Erythroblast (primary cell): ENCODE results near the gene TSPAN13.

Experiments
- DNase-seq, 2 experiments: peaks; one replicate each; lab custom pipeline; 2025; lab: John Stamatoyannopoulos, UW
- GATA1 ChIP-seq: IDR thresholded peaks from 2 replicates; pipeline ENCODE4 v1.6.1; 2011; ENCODE audit warnings: low read depth, mild to moderate bottlenecking, control low read depth, low read length, moderate library complexity
- POLR2A ChIP-seq: IDR thresholded peaks from 2 replicates; pipeline ENCODE4 v1.6.1; 2011; ENCODE audit warnings: mild to moderate bottlenecking, low read length

TSPAN13 gene

DNA sequence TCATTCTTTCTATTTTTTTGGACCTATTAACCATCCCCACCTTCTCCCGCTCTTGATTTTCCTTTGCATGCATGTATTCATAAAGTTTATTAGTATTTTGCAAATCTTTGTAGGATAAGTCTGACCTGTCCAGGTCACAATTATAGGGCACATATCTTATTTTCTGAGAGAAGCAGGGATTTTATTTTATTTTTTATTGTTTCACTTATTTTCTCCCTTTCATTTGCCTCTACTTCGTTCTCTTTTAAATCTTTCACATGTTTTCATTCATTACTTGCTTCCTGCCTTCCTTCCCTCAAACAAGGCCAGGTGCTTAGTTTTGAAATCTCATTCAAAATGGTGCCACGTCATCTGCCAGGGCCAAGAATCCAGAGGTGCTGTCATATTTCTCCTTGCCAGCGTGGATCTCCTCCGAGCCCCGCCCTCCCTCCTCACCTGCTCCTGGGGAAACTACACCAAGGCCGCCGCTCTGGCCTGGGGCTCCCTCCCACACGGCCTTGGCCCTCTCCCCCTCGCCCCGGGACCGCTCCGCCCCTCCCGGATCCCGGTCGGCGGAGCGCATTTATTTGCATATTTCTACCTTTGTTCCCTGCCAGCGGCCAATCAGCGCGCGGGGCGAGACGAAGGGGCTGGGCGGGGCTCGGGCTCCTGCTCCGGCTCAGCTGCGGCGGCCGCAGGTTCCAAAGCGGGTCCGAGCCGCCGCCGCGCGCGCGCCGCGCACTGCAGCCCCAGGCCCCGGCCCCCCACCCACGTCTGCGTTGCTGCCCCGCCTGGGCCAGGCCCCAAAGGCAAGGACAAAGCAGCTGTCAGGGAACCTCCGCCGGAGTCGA, at the start of gene TSPAN13:
TSPAN13 (plus strand) TSS at position 654 of the 830 bp plus-strand sequence. CDS start 213 bp downstream, outside the sequence.
- peak; percentile 55 for TF ChIP-seq POLR2A
- TF ChIP-seq GATA1, result no peak
- DNase-seq, result peak; percentile 87 to 89

DNA sequence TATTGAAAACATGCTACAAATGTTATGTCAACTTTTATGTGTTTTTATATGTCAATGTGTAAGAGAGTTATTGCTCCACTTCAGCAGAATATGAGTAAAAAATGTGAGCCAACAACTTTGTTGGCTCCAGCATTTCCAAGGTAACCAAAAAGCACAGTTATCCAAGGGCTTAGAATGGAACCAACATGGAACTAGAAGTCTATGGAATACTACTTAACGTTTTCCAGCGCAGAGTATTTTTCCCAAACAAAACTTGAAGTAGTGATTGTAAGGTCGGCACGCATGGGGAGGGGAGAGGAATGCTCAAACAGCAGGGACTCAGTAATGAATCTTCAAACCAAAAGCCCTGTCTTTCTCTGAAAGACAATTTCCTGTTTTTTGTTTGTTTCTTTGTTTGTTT, 45.0 kb upstream of the TSPAN13 start:
- DNase-seq, result no peak
- no peak for TF ChIP-seq POLR2A
- no peak for TF ChIP-seq GATA1

DNA sequence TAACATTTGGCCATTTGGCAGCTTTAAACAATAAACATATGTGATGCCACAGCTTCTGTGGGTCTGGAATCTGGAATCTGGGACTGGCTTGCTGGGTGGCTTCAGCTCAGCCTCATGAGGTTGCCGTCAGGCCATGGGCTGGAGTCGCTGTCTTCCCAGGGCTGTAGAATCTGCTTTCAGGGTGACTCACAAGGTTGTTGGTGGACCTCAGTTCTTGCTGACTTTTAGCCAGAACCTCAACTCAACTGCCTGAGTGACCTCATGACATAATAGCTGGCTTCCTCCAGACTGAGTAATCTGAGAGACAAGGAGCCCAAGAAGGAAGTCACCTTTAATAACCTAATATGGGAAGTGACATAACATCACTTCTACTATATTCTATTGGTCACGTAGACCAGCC, 44.6 kb upstream of the TSPAN13 start:
- DNase-seq, result peak; percentile 9 to 54
- no peak for TF ChIP-seq GATA1
- TF ChIP-seq POLR2A, result no peak

DNA sequence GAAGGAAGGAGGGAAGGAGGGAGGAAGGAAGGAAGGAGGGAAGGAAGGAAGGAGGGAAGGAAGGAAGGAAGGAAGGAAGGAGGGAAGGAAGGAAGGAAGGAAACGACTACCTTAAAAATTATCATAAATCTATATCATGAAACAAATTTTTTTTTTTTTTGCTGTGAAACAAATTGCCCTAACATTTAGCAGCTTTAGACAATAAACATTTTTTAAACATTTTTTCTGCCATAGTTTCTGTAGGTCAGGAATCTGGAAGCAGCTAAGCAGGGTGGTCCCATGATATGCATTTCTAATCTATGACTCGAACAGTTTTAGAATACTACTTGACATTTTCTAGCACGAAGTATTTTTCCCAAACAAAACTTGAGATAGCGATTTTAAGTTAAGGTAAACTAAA, 42.9 kb upstream of the TSPAN13 start:
- DNase-seq, result no peak
- TF ChIP-seq GATA1 (no peak), POLR2A (no peak)

DNA sequence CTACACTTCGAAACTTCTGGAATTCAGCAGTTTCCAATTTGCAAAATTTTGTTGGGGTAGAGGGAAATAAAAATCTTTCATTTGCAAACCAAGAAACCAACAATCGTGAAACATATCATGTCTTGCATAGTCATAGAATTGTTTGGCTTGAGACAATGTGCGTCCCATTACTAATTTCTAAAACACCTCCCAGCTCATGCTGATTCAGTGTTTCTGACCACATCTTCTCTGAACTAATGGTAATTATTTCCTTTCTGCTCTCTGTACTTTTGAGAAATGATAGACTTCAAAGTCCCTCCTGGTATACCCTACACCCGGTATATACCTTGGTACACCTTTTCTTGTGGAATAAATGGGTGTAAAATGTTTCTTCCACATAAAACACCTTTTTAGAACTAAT, 41.8 kb upstream of the TSPAN13 start:
- TF ChIP-seq POLR2A (no peak), GATA1 (no peak)
- DNase-seq, result no peak

DNA sequence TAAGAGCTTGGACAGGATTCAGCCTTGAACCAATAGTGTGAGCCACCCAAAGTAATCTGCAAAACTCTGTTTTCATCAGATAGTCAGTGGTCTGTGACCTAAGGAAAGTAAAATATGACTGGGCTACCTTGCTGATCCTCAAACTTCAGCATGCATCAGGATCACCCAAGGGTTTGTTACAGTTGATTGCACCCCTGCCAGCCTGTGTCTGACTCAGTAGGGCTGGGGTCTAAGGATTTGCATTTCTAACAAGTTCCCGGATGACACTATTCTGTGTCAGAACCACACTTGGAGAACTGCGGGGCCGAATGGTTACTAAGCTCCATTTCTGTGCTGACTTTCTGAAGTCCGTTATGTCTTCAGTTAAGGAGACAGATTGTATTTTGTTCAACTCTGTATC, 40.6 kb upstream of the TSPAN13 start:
- DNase-seq, result peak in 1 of 2 experiments; percentile 13
- no peak for TF ChIP-seq GATA1
- no peak for TF ChIP-seq POLR2A

DNA sequence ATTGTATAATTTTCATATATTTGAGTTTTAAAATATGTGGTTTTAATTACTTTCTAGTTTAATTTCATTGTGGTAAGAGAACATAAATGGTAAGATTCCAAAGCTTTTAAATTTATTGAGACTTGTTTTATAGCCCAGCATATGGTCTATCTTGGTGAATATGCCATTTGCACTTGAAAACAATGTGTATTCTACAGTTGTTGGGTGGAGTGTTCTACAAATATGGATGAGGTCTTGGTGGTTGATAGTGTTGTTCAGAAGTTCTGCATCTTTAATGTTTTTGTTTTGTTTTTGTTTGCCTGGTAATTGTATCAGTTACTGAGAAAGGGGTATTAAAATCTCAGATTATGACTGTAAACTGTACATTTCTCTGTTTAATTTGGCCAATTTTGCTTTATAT, 37.6 kb upstream of the TSPAN13 start:
- no peak for DNase-seq
- TF ChIP-seq POLR2A (no peak), GATA1 (no peak)

DNA sequence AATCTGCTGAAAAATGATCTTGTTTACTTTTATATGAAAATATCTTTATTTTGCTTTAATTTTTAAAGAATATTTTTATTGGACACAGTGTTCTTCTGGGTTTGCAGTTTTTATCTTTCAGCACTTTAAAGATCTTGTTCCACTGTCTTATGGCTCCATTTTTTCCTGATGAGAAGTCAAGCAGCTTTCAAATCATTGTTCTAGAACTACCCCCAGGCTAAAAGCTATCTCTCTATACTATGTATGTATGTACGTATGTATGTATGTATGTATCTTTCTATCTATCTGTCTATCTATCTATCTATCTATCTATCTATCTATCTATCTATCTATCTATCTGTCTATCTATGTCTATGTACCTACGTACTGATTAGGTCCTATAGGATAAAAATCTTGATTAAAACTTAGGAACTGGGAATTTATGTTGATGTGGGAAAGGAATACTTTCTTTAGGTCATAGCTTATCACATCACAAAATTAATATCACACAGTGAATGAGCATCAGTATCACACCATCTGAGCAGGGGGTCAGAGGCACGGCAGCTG, 35.4 kb upstream of the TSPAN13 start:
- TF ChIP-seq GATA1, result no peak
- DNase-seq, result no peak

DNA sequence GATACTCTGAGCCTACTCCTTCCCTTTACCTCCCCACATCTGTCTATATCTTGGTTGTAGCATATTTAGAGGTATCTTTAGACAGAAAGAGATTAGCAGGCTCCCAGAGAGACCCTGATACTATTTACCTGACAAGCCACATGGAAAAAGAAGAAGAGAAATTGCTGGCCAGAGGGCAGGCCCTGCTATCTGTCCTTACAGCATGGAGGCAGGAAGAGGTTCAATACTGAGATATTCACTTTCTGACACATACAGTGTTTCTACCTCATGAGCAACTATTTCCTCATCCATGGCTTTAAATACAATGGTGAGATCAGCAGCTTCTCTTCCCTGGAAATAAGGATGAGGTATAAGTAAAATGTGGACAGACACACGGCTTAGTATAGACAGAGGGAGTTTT, 33.9 kb upstream of the TSPAN13 start:
- peak; percentile 52 to 59 for DNase-seq
- TF ChIP-seq GATA1, result no peak
- no peak for TF ChIP-seq POLR2A

DNA sequence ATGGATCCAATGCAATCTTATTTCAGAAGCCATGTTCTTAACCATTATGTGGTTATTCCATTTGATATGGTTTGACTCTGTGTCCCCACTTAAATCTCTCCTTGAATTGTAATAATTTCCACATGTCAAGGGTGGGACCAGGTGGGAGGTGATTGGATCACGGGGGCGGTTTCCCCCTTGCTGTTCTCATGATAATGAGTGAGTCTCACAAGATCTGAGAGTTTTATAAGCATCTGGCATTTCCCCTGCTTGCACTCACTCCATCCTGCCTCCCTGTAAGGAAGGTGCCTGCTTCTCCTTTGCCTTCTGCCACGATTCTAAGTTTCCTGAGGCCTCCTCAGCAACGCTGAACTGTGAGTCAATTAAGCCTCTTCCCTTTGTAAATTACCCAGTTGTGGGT, 32.0 kb upstream of the TSPAN13 start:
- no peak for DNase-seq
- TF ChIP-seq GATA1, result no peak
- TF ChIP-seq POLR2A, result no peak

DNA sequence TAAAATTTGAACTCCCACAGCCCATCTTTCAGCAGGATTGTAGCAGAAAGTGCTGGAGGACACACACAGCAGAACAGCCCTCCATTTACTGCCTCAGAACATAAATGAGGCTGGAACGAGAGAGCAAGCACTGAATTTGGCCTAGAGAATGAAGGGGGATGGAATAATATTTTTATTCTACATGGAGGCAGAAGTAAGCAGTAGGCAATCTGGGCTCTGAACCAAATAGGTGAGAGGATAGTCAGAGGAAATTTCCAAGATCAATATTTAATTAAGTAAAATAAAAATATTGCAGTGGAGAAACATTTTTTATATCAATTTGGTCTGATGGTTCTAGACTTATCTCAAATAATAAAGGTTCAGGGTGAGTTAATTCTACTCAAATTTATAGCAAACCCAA, 29.2 kb upstream of the TSPAN13 start:
- no peak for DNase-seq
- TF ChIP-seq POLR2A (no peak), GATA1 (no peak)

DNA sequence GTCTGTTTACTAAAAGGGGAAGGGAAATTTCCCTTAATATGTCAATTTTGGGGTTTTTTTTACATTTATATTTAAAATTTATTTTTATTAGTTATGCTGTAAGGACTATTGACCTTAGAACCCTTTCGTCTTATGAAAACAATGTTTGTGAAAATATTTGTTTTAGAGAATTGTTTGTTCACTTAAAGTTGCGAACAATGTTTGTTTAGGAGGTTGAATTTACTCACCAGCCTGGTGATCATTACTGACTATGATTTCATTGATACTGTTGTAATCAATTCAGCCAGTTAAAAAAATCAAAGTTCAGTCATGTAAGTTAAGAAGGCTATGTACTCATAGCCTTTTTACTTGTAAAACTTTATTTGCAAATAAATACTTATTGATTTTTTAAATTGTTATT, 27.4 kb upstream of the TSPAN13 start:
- TF ChIP-seq POLR2A (no peak), GATA1 (no peak)
- DNase-seq, result no peak

DNA sequence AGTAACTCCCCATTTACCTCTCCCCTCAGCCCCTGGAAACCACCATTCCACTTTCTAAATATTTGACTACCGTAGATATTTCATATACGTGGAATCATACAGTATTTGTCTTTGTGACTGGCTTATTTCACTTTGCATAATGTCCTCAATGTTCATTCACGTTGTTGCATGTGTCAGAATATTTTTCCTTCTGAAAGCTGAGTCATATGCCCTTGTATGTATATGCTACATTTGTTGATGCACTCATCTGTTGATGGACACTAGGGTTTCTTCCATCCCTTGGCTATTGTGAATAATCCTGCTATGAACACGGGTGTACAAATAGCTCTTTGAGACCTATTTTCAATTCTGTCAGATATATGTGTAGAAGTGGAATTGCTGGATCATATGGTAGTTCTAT, 25.8 kb upstream of the TSPAN13 start:
- peak in 1 of 2 experiments; percentile 11 for DNase-seq
- TF ChIP-seq POLR2A (no peak), GATA1 (no peak)

DNA sequence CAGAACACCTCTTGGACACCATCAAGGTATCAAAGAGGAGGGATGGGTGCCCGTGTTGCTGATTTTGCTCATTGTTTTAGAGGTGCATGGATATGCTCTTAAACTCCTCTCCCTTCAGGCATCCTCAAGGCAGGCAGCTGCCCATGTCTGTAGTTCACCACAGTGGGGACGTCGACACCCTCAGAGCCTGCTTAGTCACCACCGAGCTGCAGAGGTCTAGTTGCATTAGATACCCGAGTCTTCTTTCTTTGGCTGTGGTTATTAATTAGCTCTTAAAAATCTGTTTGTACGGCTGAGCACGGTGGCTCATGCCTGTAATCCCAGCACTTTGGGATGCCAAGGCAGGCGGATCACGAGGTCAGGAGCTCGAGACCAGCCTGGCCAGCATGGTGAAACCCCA, 24.7 kb upstream of the TSPAN13 start:
- no peak for TF ChIP-seq GATA1
- no peak for TF ChIP-seq POLR2A
- peak in 1 of 2 experiments; percentile 9 for DNase-seq
